NT2/D1 (cell line): Measurements from ENCODE around the gene GOLT1B.

ENCODE experiments used
- DNase-seq: peaks from one replicate; pipeline ENCODE4 v3.0.0-alpha.2; 2011; ENCODE audit warnings: low read depth, low spot score
- H3K27me3 ChIP-seq: 2 replicates; pipeline ENCODE4 v1.6.0; 2011; ENCODE audit warnings: mild to moderate bottlenecking; ENCODE audit not compliant: insufficient read length, insufficient read depth
- H3K36me3 ChIP-seq: 2 replicates; pipeline ENCODE4 v1.6.1; 2011; ENCODE audit warnings: mild to moderate bottlenecking, low read length, mixed read lengths; ENCODE audit not compliant: insufficient read depth, insufficient read length
- H3K4me1 ChIP-seq: 2 replicates; pipeline ENCODE4 v1.5.1; 2011; ENCODE audit not compliant: insufficient read depth, insufficient read length
- H3K4me3 ChIP-seq: 2 replicates; pipeline ENCODE4 v1.5.1; 2011; ENCODE audit warnings: low read depth; ENCODE audit not compliant: insufficient read length
- H3K9ac ChIP-seq: 2 replicates; pipeline ENCODE4 v1.6.0; 2011; ENCODE audit warnings: low read depth; ENCODE audit not compliant: insufficient read length
- H3K9me3 ChIP-seq: 2 replicates; pipeline ENCODE4 v1.5.1; 2011; ENCODE audit warnings: mild to moderate bottlenecking, low read length; ENCODE audit not compliant: insufficient read depth
- SUZ12 ChIP-seq: IDR thresholded peaks from 2 replicates; pipeline ENCODE4 v1.6.1; 2011; ENCODE audit not compliant: insufficient read length, insufficient read depth; ENCODE audit errors: extremely low read depth
- YY1 ChIP-seq: IDR thresholded peaks from 2 replicates; pipeline ENCODE4 v1.6.1; 2011; ENCODE audit not compliant: insufficient read length, insufficient read depth
- ZNF274 ChIP-seq: IDR thresholded peaks from 2 replicates; pipeline ENCODE4 v1.6.1; 2011; ENCODE audit warnings: mild to moderate bottlenecking, low read depth, low read length

GOLT1B gene

GRCh38 chr12:21526053-21526452 lies 24.5 kb downstream of the GOLT1B start, which contains the start of gene SPX:
Gene SPX, plus strand, starts transcription at chr12:21526296. Its CDS starts 177 bp downstream, at chr12:21526473.
- TF ChIP-seq SUZ12 (no peak), ZNF274 (no peak), YY1 (no peak)
- no peaks in the 10 kb centered on the region for H3K9me3 ChIP-seq
- H3K9ac ChIP-seq = no peak within 1 kb of the TSS
- H3K27me3 ChIP-seq = peaks cover 42% of the 10 kb centered on the region
- no peak for DNase-seq
- H3K4me3 ChIP-seq = peak within 1 kb of the TSS; percentile 71
- H3K4me1 ChIP-seq = no peaks in the 10 kb centered on the region
- H3K36me3 ChIP-seq = no peaks in the 10 kb centered on the region

GRCh38 chr12:21526721-21527345 lies 25.2 kb downstream of the GOLT1B start:
- no peak for DNase-seq
- Histone ChIP-seq H3K9me3 (no peaks in the 10 kb centered on the region), H3K27me3 (peaks cover 42% of the 10 kb centered on the region), H3K4me1 (no peaks in the 10 kb centered on the region), H3K9ac (peak overlapping the region; percentile 85), H3K36me3 (no peaks in the 10 kb centered on the region), H3K4me3 (peak overlapping the region; percentile 71)
- TF ChIP-seq SUZ12 (no peak), YY1 (no peak), ZNF274 (no peak)

- H3K4me1 ChIP-seq = no peaks in the 10 kb centered on the region
- H3K4me3 ChIP-seq = peak overlapping the region; percentile 71
- H3K9me3 ChIP-seq = no peaks in the 10 kb centered on the region
- H3K36me3 ChIP-seq = no peaks in the 10 kb centered on the region
- H3K9ac ChIP-seq = peak overlapping the region; percentile 85
- peak; percentile 85 for DNase-seq
- TF ChIP-seq YY1 (no peak), SUZ12 (peak; percentile 59)
- peaks cover 42% of the 10 kb centered on the region for H3K27me3 ChIP-seq
Measured at GRCh38 chr12:21527451-21528180, 26.0 kb downstream of the GOLT1B start.

- no peak overlapping the region for H3K4me3 ChIP-seq
- H3K9ac ChIP-seq = no peak overlapping the region
- H3K36me3 ChIP-seq = no peaks in the 10 kb centered on the region
- no peak for TF ChIP-seq ZNF274
- no peak for TF ChIP-seq YY1
- no peak for TF ChIP-seq SUZ12
- no peaks in the 10 kb centered on the region for H3K4me1 ChIP-seq
- DNase-seq = no peak
- H3K27me3 ChIP-seq = peaks cover 42% of the 10 kb centered on the region
- no peaks in the 10 kb centered on the region for H3K9me3 ChIP-seq
Measured at GRCh38 chr12:21528953-21529352, 27.4 kb downstream of the GOLT1B start.

GRCh38 chr12:21529456-21529855 lies 27.9 kb downstream of the GOLT1B start:
- peaks cover 42% of the 10 kb centered on the region for H3K27me3 ChIP-seq
- DNase-seq = no peak

GRCh38 chr12:21538061-21538653 lies 36.6 kb downstream of the GOLT1B start:
- DNase-seq = no peak
- no peak overlapping the region for H3K9ac ChIP-seq
- no peaks in the 10 kb centered on the region for H3K36me3 ChIP-seq
- no peaks in the 10 kb centered on the region for H3K9me3 ChIP-seq
- H3K4me1 ChIP-seq = no peaks in the 10 kb centered on the region
- TF ChIP-seq YY1 = no peak
- no peak for TF ChIP-seq SUZ12
- TF ChIP-seq ZNF274 = no peak
- no peak overlapping the region for H3K4me3 ChIP-seq
- no peaks in the 10 kb centered on the region for H3K27me3 ChIP-seq

More at GRCh38 chr12:21529456-21529855, 27.9 kb downstream of the GOLT1B start:
- H3K9me3 ChIP-seq = no peaks in the 10 kb centered on the region
- H3K9ac ChIP-seq = no peak overlapping the region
- H3K4me3 ChIP-seq = no peak overlapping the region
- no peaks in the 10 kb centered on the region for H3K36me3 ChIP-seq
- TF ChIP-seq ZNF274 (no peak), YY1 (no peak), SUZ12 (no peak)
- no peaks in the 10 kb centered on the region for H3K4me1 ChIP-seq

- Histone ChIP-seq H3K27me3 (no peaks in the 10 kb centered on the region), H3K4me3 (no peak overlapping the region), H3K9ac (no peak overlapping the region), H3K36me3 (no peaks in the 10 kb centered on the region), H3K9me3 (no peaks in the 10 kb centered on the region), H3K4me1 (no peaks in the 10 kb centered on the region)
- no peak for DNase-seq
- TF ChIP-seq SUZ12 (no peak), ZNF274 (no peak), YY1 (no peak)
Measured at GRCh38 chr12:21539797-21540196, 38.2 kb downstream of the GOLT1B start.
